AG04449 (cell line): ENCODE measurements around the gene ARID3B.

ENCODE experiments used
- CTCF ChIA-PET: fragments of 350-600 bp; formaldehyde crosslinking; extraction: SDS; loops from one replicate; lab custom pipeline; 2021; ENCODE audit warnings: antibody characterized with exemption; lab: Yijun Ruan, JAX
- POLR2A ChIA-PET: fragments of 400-600, 350-600 bp; formaldehyde crosslinking; extraction: SDS; loops from one replicate; lab custom pipeline; 2020; ENCODE audit warnings: antibody characterized with exemption, inconsistent platforms; lab: Yijun Ruan, JAX
- DNase-seq: peaks from one replicate; pipeline ENCODE4 v3.0.0-alpha.2; 2010; ENCODE audit warnings: low read depth, low spot score
- H3K4me3 ChIP-seq: 2 replicates; pipeline ENCODE4 v1.5.1; 2011; ENCODE audit warnings: low read depth, mild to moderate bottlenecking, control low read depth, low read length
- TF ChIP-seq, protein P1 (sequence below): IDR thresholded peaks from one replicate; pipeline ENCODE4 v1.5.1; 2011; ENCODE audit warnings: mild to moderate bottlenecking, moderate library complexity, low read length, control low read depth, inconsistent platforms; ENCODE audit not compliant: insufficient read depth; ENCODE audit errors: missing control alignments

Gene ARID3B

DNA sequence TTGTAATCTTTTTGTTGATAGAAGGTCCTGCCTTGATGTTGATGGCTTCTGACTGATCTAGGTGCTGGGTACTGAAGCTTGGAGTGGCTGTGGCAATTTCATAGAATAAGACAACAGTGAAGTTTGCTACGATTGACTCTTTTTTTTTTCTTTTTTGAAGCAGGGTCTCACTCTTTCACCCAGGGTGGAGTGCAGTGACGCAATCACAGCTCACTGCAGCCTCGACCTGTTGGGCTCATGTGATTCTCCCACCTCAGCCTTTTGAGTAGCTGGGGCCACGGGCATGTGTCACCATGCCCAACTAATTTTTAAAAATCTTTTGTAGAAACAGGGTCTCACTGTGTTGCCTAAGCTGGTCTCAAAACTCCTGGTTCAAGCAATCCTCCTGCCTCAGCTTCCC, 14.2 kb downstream of the ARID3B start:
- no peak for DNase-seq
- H3K4me3 ChIP-seq, result no peak overlapping the region
- ChIA-PET POLR2A (interaction anchor here (0.9 kb wide), 1 partner anchor 9 kb away, joined by 3 read pairs; no protein-coding TSS in a partner anchor), CTCF (no interaction called here)
- TF ChIP-seq, protein P1, sequence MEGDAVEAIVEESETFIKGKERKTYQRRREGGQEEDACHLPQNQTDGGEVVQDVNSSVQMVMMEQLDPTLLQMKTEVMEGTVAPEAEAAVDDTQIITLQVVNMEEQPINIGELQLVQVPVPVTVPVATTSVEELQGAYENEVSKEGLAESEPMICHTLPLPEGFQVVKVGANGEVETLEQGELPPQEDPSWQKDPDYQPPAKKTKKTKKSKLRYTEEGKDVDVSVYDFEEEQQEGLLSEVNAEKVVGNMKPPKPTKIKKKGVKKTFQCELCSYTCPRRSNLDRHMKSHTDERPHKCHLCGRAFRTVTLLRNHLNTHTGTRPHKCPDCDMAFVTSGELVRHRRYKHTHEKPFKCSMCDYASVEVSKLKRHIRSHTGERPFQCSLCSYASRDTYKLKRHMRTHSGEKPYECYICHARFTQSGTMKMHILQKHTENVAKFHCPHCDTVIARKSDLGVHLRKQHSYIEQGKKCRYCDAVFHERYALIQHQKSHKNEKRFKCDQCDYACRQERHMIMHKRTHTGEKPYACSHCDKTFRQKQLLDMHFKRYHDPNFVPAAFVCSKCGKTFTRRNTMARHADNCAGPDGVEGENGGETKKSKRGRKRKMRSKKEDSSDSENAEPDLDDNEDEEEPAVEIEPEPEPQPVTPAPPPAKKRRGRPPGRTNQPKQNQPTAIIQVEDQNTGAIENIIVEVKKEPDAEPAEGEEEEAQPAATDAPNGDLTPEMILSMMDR, result no peak

DNA sequence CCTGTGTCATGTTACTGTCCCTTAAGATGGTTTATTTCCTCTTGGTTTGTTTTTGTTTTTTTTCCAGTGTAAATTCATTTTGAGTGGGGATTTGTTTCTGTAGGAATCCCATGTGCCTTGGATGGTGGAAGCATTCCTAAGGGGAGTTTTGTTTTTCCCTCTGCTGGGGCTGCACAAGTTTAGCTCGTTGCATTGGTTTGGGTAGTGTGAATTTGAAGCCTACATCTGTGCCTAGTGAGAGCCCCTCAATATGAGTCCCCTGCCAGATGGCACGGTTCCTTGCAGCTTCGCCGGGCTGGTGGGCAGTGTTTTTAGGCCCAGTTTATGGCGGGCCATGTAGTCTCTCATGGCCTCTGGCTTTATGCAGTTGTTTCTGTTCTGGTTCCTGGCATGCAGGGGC, 17.7 kb downstream of the ARID3B start:
- ChIA-PET CTCF (interaction anchor here (0.8 to 1.6 kb wide), 3 partner anchors 8 to 205 kb away, joined by 3 read pairs; no protein-coding TSS in a partner anchor), POLR2A (no interaction called here)
- no peak overlapping the region for H3K4me3 ChIP-seq
- no peak for DNase-seq
- TF ChIP-seq, protein P1, result no peak

DNA sequence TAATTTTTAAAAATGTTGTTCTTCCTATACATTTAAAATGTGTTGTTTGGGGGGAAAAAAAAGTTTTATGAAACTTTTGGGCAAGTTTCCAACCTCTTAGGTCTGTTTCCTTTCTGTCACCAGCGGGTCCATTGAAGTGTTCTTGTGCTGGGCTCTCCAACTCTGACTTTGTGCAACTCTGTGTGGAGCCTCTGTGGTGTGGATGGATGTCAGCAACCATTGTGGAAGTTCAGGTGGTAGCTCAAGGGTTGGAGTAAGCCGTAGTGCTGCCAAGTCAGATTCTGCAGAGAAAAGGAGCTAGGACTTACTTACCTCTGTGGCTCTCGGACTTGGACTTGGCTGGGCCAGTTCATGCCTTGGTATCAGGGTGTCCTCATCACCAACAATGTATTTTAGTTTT, 22.4 kb downstream of the ARID3B start:
- ChIA-PET CTCF (no interaction called here), POLR2A (no interaction called here)

DNA sequence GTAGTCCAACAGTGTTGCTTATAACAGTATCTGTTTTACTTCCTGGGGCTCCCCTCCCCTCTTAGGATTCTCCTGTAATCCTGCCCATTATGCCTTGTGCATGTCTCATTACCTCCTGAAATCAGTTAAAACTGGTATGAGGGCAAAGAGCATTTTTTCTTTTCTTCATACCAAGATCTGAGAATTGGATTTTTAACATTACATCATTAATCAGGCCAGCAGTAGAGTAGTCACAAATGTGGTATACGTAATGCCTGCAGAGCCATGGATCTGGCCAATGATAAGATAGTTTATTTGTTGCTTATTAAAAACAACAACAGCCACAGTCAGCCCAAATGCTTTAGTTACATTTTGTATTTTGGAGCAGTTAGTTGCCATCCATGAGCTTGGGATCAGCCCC, 23.2 kb downstream of the ARID3B start:
- H3K4me3 ChIP-seq, result no peak overlapping the region
- TF ChIP-seq, protein P1, result no peak
- ChIA-PET CTCF (no interaction called here), POLR2A (no interaction called here)
- no peak for DNase-seq

More for the DNA sequence above, 22.4 kb downstream of the ARID3B start:
- TF ChIP-seq, protein P1, result no peak
- no peak overlapping the region for H3K4me3 ChIP-seq
- DNase-seq, result no peak

DNA sequence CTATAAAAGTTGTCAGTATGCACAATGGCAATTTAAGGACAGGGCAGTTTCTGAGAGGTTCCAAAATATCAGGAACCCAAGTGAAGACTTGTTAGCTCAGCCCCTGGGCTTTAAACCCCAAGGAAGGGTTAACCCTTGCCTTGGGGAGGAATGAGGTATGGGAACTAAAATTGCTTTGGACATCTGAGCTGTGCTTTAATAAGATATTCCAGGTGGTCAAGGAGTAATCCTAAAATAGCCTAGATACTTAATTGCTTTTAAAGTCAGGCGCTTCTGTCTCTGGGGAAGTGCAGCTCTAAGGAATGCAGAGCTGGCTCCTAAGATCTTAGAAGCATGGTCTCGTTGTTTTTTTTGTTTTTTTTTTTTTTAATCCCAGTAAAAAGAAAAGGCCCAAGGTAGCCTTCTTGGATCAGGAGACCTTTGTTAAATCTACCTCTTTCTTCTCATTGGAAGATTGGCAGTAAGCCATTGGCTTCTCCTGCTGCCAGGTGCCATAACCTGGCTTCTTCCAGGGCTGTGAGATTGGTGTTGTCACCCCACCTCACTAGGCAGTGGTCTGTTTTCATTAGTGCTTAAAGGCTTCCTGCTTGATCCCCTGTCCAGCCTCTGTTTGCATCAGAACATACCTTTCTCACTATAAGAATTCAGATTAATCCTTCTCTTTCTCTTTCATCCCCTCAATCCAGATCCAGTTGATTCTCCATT, 24.5 kb downstream of the ARID3B start:
- POLR2A ChIA-PET, result no interaction called here
- TF ChIP-seq, protein P1, result no peak
- no peak for DNase-seq
- no peak overlapping the region for H3K4me3 ChIP-seq
- CTCF ChIA-PET, result no interaction called here

DNA sequence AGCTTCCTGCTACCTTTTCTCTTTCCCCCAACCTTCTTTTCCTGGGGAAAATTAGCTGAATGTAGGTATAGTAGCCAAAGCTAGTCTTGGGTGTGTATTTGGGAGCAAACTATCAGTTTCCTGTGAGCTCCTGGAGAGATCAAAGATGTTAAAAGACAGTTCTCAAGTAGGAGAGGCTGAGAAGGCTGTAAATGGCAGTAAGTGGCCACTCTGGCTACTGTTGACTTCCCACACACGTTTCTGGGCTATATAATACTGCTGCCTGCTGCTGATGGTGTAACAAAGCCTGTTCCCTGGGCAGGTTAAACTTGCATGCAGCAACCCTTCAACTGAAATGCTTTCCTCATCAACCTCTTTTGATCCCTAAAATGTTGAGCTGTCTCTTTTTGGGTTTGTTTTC, 27.6 kb downstream of the ARID3B start:
- CTCF ChIA-PET, result interaction anchor here (1.5 kb wide), 1 partner anchor 11 kb away, joined by 4 read pairs; no protein-coding TSS in a partner anchor
- POLR2A ChIA-PET, result no interaction called here
- DNase-seq, result no peak

More for the DNA sequence above, 27.6 kb downstream of the ARID3B start:
- H3K4me3 ChIP-seq, result no peak overlapping the region
- TF ChIP-seq, protein P1, result no peak
